GM10248 (cell line): Measurements from ENCODE around the gene CACNA1S.

Experiments used
- CTCF ChIA-PET: fragments of 300-600 bp; sonication (Branson Sonifier 250); formaldehyde crosslinking; extraction: SDS; loops from one replicate; lab custom pipeline; 2021; ENCODE audit warnings: antibody characterized with exemption; lab: Yijun Ruan, JAX
- POLR2A ChIA-PET: fragments of 350-650 bp; sonication (Branson Sonifier 250); formaldehyde crosslinking; extraction: SDS; loops from one replicate; lab custom pipeline; 2020; ENCODE audit warnings: antibody characterized with exemption; lab: Yijun Ruan, JAX
- DNase-seq: peaks from one replicate; pipeline ENCODE4 v3.0.0; 2012; ENCODE audit errors: extremely low spot score
- TF ChIP-seq, protein P1 (sequence below): IDR thresholded peaks from 2 replicates; pipeline ENCODE4 v1.5.1; 2012; ENCODE audit warnings: mild to moderate bottlenecking, low read depth; ENCODE audit errors: extremely low read depth, missing control alignments, control extremely low read depth

CACNA1S gene

GRCh38 chr1:201061886-201062285, 50.3 kb downstream of the CACNA1S start:
- no peak for DNase-seq
- ChIA-PET CTCF (interaction anchor here (0.8 kb wide), 1 partner anchor 440 kb away, joined by 3 read pairs; no protein-coding TSS in a partner anchor), POLR2A (no interaction called here)
- TF ChIP-seq, protein P1, sequence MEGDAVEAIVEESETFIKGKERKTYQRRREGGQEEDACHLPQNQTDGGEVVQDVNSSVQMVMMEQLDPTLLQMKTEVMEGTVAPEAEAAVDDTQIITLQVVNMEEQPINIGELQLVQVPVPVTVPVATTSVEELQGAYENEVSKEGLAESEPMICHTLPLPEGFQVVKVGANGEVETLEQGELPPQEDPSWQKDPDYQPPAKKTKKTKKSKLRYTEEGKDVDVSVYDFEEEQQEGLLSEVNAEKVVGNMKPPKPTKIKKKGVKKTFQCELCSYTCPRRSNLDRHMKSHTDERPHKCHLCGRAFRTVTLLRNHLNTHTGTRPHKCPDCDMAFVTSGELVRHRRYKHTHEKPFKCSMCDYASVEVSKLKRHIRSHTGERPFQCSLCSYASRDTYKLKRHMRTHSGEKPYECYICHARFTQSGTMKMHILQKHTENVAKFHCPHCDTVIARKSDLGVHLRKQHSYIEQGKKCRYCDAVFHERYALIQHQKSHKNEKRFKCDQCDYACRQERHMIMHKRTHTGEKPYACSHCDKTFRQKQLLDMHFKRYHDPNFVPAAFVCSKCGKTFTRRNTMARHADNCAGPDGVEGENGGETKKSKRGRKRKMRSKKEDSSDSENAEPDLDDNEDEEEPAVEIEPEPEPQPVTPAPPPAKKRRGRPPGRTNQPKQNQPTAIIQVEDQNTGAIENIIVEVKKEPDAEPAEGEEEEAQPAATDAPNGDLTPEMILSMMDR, result no peak

GRCh38 chr1:201061049-201061448, 51.2 kb downstream of the CACNA1S start:
- CTCF ChIA-PET, result no interaction called here
- POLR2A ChIA-PET, result no interaction called here
- TF ChIP-seq, protein P1, result no peak
- DNase-seq, result no peak

DNA sequence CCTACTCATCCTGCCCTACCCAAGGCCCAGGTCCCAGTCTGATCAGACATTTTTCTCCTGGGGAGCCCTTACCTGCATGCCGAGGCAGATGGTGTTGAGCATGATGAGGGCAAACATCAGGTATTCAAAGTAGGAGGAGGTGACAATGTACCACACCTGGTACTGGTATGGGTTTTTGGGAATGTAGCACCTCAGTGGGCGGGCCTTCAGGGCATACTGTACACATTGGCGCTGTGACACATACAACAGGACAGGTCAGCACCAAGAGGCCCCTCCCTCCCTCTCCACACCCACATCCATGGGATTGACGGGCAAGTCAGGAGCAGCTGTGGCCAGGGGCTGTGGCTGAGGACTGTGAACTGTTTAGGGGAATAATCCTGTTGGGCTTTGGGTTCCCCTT, 51.6 kb downstream of the CACNA1S start:
- ChIA-PET POLR2A (no interaction called here), CTCF (no interaction called here)
- no peak for DNase-seq
- TF ChIP-seq, protein P1, result no peak

DNA sequence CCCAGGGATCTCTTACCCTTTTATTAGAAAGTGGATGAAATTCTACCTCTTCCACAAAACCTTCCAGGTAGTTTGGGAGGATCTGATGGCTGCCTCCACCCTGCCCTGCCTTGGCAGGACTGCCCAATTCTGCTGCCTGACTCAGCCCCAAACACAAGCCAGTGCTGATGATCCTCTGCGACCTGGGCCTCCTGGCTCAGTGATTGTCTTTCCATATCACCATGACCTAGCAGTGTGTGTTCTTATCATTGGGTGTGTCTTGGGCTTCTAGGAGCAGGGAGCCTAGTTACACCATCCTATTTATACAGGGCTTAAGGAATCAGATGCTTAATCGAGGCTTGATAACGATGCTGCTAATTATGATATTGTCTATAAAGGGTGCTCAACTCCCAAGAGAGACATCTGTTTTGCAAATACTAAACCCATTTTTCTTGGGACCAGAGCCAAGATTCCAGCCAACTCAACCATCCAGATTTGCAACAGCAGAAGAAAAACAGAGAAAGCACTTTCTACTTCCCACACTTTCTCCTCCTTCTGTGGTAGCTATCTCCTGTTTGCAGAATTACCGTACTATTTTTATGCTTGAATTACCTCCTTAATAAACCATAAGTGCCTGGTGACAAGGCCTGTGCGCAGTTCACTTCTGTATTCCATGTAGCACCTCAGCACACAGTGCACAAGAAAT, 52.2 kb downstream of the CACNA1S start:
- TF ChIP-seq, protein P1, result no peak
- ChIA-PET POLR2A (no interaction called here), CTCF (interaction anchor here (1.4 kb wide), 1 partner anchor 34 kb away, joined by 3 read pairs; no protein-coding TSS in a partner anchor)
- no peak for DNase-seq

- ChIA-PET POLR2A (no interaction called here), CTCF (interaction anchor here (1.4 kb wide), 1 partner anchor 35 kb away, joined by 3 read pairs; no protein-coding TSS in a partner anchor)
- TF ChIP-seq, protein P1, result no peak
- DNase-seq, result no peak
Measured at GRCh38 chr1:201059401-201059800, 52.8 kb downstream of the CACNA1S start.

DNA sequence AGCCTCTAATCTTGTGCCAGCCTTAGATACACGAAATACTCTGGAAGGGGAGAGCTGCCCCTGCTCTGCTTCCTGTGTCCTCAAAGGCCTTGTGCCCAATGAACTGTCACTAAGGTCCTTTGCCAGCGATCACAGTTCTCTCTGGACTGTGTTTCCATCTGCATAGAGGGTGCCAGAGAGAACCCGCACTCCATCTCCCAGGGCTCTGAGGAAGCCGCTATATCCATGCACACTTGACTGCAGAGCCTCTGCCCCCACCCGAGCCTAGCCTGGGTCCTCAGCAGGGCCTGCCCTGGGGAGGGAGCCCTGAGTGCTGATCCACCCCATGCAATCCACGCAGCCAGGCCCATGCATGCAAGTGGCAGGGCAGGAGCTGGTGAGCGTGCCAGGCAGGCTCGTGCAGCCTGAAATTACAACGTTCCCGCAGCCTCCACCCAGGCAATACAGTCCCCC, 58.1 kb downstream of the CACNA1S start:
- DNase-seq, result no peak
- ChIA-PET CTCF (interaction anchor here (1.2 kb wide), 1 partner anchor 12 kb away, joined by 3 read pairs; no protein-coding TSS in a partner anchor), POLR2A (no interaction called here)
- TF ChIP-seq, protein P1, result no peak
